GM23338 (cell line): ENCODE measurements around the gene FSD1. TPM values are rescaled to one million over a fixed set of nuclear protein-coding genes. Genes with fewer than 3 reads are reported as not detected.
"Not testable (repeated sequence)": the region's sequence is repeated elsewhere in the genome, so short reads cannot be mapped to it uniquely, and the experiment has no call there.

Experiments used
- ATAC-seq: fragments of 200-7000 bp; cut with Tn5 transposase; 3 replicates; pipeline ENCODE4 v1.9.1; 2020
- DNase-seq: peaks from one replicate; pipeline ENCODE4 v3.0.0-alpha.2; 2015; ENCODE audit warnings: low spot score
- H2AFZ ChIP-seq: fragments of 200-600 bp; sonication (generic); 2 replicates; pipeline ENCODE4 v1.8.0; 2016; ENCODE audit warnings: antibody characterized with exemption, mild to moderate bottlenecking, moderate library complexity
- H3F3A ChIP-seq: fragments of 200-600 bp; sonication (generic); replicated peaks from 2 replicates; pipeline ENCODE4 v1.8.0; 2017; ENCODE audit warnings: antibody characterized with exemption, mixed run types, low read depth
- H3K27ac ChIP-seq: fragments of 200-600 bp; sonication (generic); 2 replicates; pipeline ENCODE4 v1.6.1; 2016; ENCODE audit warnings: low read depth
- H3K27me3 ChIP-seq: fragments of 200-600 bp; sonication (generic); 2 replicates; pipeline ENCODE4 v1.8.0; 2016; ENCODE audit warnings: mild to moderate bottlenecking, mixed run types, moderate library complexity; ENCODE audit not compliant: insufficient read depth
- H3K36me3 ChIP-seq: fragments of 200-600 bp; sonication (generic); 2 replicates; pipeline ENCODE4 v1.8.0; 2016; ENCODE audit warnings: mild to moderate bottlenecking; ENCODE audit not compliant: insufficient read depth
- H3K4me1 ChIP-seq: fragments of 200-600 bp; sonication (generic); 2 replicates; pipeline ENCODE4 v1.8.0; 2016; ENCODE audit warnings: mild to moderate bottlenecking, moderate library complexity; ENCODE audit not compliant: insufficient read depth
- H3K4me2 ChIP-seq: fragments of 200-600 bp; sonication (generic); 2 replicates; pipeline ENCODE4 v1.7.1; 2017; ENCODE audit warnings: mixed run types
- H3K4me3 ChIP-seq: fragments of 200-600 bp; sonication (generic); 2 replicates; pipeline ENCODE4 v1.6.1; 2016; ENCODE audit warnings: mixed run types
- H3K79me2 ChIP-seq: fragments of 200-600 bp; sonication (generic); replicated peaks from 2 replicates; pipeline ENCODE4 v1.8.0; 2017; ENCODE audit warnings: mild to moderate bottlenecking; ENCODE audit not compliant: insufficient read depth
- H3K9me2 ChIP-seq: fragments of 200-600 bp; sonication (generic); 2 replicates; pipeline ENCODE4 v1.8.0; 2017; ENCODE audit not compliant: insufficient read depth
- H4K20me1 ChIP-seq: fragments of 200-600 bp; sonication (generic); replicated peaks from 2 replicates; pipeline ENCODE4 v1.8.0; 2017; ENCODE audit warnings: mild to moderate bottlenecking; ENCODE audit not compliant: insufficient read depth
- H3K27ac Mint-ChIP-seq: 2 replicates; pipeline ENCODE4 v1.8.0; 2020; ENCODE audit warnings: inconsistent platforms, mild to moderate bottlenecking, moderate library complexity, mixed read lengths
- H3K27me3 Mint-ChIP-seq: 3 replicates; pipeline ENCODE4 v1.8.0; 2022; ENCODE audit warnings: low read depth, mild to moderate bottlenecking, moderate library complexity, mixed read lengths, inconsistent platforms; ENCODE audit not compliant: insufficient read depth, poor library complexity
- H3K36me3 Mint-ChIP-seq: 3 replicates; pipeline ENCODE4 v1.8.0; 2021; ENCODE audit warnings: low read depth, mild to moderate bottlenecking, inconsistent platforms, moderate library complexity, mixed read lengths
- H3K4me1 Mint-ChIP-seq: 3 replicates; pipeline ENCODE4 v1.8.0; 2020; ENCODE audit warnings: mild to moderate bottlenecking, inconsistent platforms, mixed read lengths
- H3K4me3 Mint-ChIP-seq: 3 replicates; pipeline ENCODE4 v1.8.0; 2021; ENCODE audit warnings: moderate library complexity, mild to moderate bottlenecking, inconsistent platforms, mixed read lengths
- H3K9me3 Mint-ChIP-seq: 3 replicates; pipeline ENCODE4 v1.8.0; 2020; ENCODE audit warnings: moderate library complexity, mild to moderate bottlenecking, inconsistent platforms, mixed read lengths
- EZH2phosphoT487 ChIP-seq: fragments of 200-600 bp; sonication (generic); IDR thresholded peaks from one replicate; pipeline ENCODE4 v1.8.1; 2018; ENCODE audit warnings: antibody characterized with exemption; ENCODE audit not compliant: unreplicated experiment
- POLR2AphosphoS5 ChIP-seq: IDR thresholded peaks from 2 replicates; pipeline ENCODE4 v1.6.1; 2016; ENCODE audit warnings: antibody characterized with exemption, low read depth
- STAT1 ChIP-seq: IDR thresholded peaks from one replicate; pipeline ENCODE4 v1.6.1; 2016; ENCODE audit warnings: antibody characterized with exemption; ENCODE audit not compliant: unreplicated experiment
- ZNF114 ChIP-seq: fragments of 250-450 bp; sonication (Bioruptor Pico); IDR thresholded peaks from 2 replicates; pipeline ENCODE4 v1.5.0; 2020; ENCODE audit warnings: mild to moderate bottlenecking, moderate library complexity
- ZNF331 ChIP-seq: fragments of 250-450 bp; sonication (Bioruptor Pico); IDR thresholded peaks from 2 replicates; pipeline ENCODE4 v1.5.0; 2020; ENCODE audit warnings: low read depth, mild to moderate bottlenecking, moderate library complexity
- polyA plus RNA-seq: library from polyadenylated mRNA; unstranded; fragments of >200 nt; fragmentation: Nextera tagmentation; extraction: Ambion mirVana; gene quantifications from 2 replicates; pipeline ENCODE4 v1.2.1, GENCODE V29; 2016
- total RNA-seq: library from RNA; depleted of rRNA; stranded (reverse); fragments of >200 nt; shearing (Covaris generic); gene quantifications from 2 replicates; pipeline ENCODE4 v1.2.3, GENCODE V29; 2014
- TF ChIP-seq, protein P1 (sequence below), 2 experiments: fragments of 200-600 bp in 1 of 2; sonication (generic) in 1 of 2; conservative IDR thresholded peaks; 2 replicates each; pipeline versions ENCODE4 v1.5.1 to v1.6.1; 2016 to 2017; ENCODE audit warnings: antibody characterized with exemption in 2 of 2, low read depth in 2 of 2, mild to moderate bottlenecking in 2 of 2, moderate library complexity in 1 of 2

The FSD1 gene
- total and polyA plus RNA-seq, 2 experiments from 2014 or later: 50.7 to 82.9 TPM

DNA sequence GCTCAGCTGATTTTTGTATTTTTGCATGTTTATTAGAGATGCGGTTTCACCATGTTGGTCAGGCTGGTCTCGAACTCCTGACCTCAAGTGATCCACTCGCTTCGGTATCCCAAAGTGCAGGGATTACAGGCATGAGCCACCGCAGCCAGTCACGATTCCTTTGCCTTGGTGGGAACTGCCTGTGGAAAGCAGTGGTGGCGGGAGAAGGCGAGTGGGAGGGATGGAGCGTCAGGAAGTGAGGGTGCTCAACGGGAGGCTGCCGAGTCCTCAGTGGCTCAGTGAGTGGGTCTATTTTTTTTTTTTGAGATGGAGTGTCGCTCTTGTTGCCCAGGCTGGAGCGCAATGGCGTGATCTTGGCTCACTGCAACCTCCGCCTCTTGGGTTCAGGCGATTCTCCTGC, 44.8 kb downstream of the FSD1 start:
- not testable (repeated sequence) for H3K36me3 ChIP-seq, H3K4me3 ChIP-seq, H3K4me1 ChIP-seq, H3K79me2 ChIP-seq, H2AFZ ChIP-seq, H3K4me2 ChIP-seq, ATAC-seq, H3K9me3 Mint-ChIP-seq, H4K20me1 ChIP-seq, DNase-seq, H3K27me3 ChIP-seq, H3K4me1 Mint-ChIP-seq, H3K27ac Mint-ChIP-seq, H3K27ac ChIP-seq, H3K9me2 ChIP-seq, H3K4me3 Mint-ChIP-seq
- peaks cover 16% of the 10 kb centered on the region; the same call in 1 of the 2 replicates for H3F3A ChIP-seq
- Mint-ChIP-seq H3K36me3 (peaks cover 42% of the 10 kb centered on the region), H3K27me3 (peaks cover 11% of the 10 kb centered on the region)

DNA sequence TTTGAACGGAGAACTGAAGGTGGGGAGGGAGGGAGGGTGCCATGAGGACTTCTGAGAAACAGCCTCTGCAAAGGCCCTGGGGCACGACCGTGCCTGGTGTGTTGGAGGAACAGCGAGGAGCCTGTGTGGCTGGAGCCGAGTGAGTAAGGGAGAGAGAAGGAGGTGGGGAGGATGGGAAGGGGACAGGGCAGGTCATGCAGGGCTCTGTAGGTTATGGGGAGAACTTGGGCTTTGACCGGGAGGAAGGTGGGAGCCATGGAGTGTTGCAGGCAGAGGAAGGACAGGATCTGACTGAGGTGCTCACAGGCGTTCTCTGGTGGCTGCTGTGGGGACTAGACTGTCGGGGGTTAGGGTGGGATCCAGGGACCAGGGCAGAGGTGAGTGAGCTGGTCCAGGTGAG, 45.7 kb downstream of the FSD1 start:
- H3K27ac ChIP-seq: no peak overlapping the region
- H3K79me2 ChIP-seq: no peaks in the 10 kb centered on the region
- DNase-seq (no peak), ATAC-seq (no peak)
- TF ChIP-seq, protein P1, sequence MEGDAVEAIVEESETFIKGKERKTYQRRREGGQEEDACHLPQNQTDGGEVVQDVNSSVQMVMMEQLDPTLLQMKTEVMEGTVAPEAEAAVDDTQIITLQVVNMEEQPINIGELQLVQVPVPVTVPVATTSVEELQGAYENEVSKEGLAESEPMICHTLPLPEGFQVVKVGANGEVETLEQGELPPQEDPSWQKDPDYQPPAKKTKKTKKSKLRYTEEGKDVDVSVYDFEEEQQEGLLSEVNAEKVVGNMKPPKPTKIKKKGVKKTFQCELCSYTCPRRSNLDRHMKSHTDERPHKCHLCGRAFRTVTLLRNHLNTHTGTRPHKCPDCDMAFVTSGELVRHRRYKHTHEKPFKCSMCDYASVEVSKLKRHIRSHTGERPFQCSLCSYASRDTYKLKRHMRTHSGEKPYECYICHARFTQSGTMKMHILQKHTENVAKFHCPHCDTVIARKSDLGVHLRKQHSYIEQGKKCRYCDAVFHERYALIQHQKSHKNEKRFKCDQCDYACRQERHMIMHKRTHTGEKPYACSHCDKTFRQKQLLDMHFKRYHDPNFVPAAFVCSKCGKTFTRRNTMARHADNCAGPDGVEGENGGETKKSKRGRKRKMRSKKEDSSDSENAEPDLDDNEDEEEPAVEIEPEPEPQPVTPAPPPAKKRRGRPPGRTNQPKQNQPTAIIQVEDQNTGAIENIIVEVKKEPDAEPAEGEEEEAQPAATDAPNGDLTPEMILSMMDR (conservative IDR thresholded peaks at IDR 0.05; ENCODE audit: low read depth in 2 of 2): 0 out of 4 replicates have a peak, but pooled peaks of 1 of the 2 experiments have one; percentile 2
- TF ChIP-seq POLR2AphosphoS5 (no peak), ZNF114 (CRISPR knock-in tag) (no peak), ZNF331 (no peak), EZH2phosphoT487 (no peak), STAT1 (no peak)
- H3K4me1 ChIP-seq: no peaks in the 10 kb centered on the region
- no peaks in the 10 kb centered on the region for H3K27me3 ChIP-seq
- no peak overlapping the region for H2AFZ ChIP-seq
- no peak overlapping the region for H3K4me3 ChIP-seq
- Mint-ChIP-seq H3K36me3 (peaks cover 42% of the 10 kb centered on the region), H3K27ac (no peak overlapping the region), H3K4me1 (0 out of 3 replicates have a peak, but pooled peaks cover 2% of the 10 kb centered on the region), H3K27me3 (peaks cover 14% of the 10 kb centered on the region), H3K4me3 (no peak overlapping the region), H3K9me3 (no peaks in the 10 kb centered on the region)
- peaks cover 10% of the 10 kb centered on the region for H4K20me1 ChIP-seq
- no peaks in the 10 kb centered on the region; the same call in 1 of the 2 replicates for H3K36me3 ChIP-seq
- no peaks in the 10 kb centered on the region for H3K9me2 ChIP-seq
- H3F3A ChIP-seq: peaks cover 16% of the 10 kb centered on the region; the same call in 1 of the 2 replicates
- no peak overlapping the region for H3K4me2 ChIP-seq

DNA sequence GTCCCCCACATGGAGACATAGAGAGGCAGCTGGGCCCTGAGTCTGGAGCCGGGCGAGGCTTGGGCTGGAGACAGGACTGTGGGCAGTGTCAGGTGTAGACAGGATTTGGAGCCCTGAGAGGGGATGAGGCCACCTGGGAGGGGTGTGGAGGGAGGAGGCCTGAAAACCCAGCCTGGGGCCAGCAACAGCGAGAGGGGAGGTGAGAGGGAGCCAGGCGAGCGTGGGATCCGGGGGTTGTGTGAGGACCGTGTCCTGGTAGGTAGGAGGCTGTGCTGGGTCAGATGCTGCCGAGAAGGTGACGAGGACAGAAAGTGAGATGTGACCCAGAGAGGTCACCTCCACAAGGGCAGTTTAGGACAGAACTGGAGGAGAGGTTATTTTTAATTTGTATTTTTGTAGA, 46.3 kb downstream of the FSD1 start:
- Histone ChIP-seq H3K4me3 (no peak overlapping the region), H3K4me2 (no peak overlapping the region), H3K27ac (no peak overlapping the region), H4K20me1 (peaks cover 10% of the 10 kb centered on the region), H3K9me2 (no peaks in the 10 kb centered on the region), H3F3A (peaks cover 16% of the 10 kb centered on the region; the same call in 1 of the 2 replicates), H3K79me2 (no peaks in the 10 kb centered on the region), H3K4me1 (no peaks in the 10 kb centered on the region), H2AFZ (no peak overlapping the region), H3K27me3 (no peaks in the 10 kb centered on the region), H3K36me3 (no peaks in the 10 kb centered on the region; the same call in 1 of the 2 replicates)
- DNase-seq (no peak), ATAC-seq (no peak)
- H3K27ac Mint-ChIP-seq: no peak overlapping the region
- no peak for TF ChIP-seq EZH2phosphoT487
- H3K4me1 Mint-ChIP-seq: 0 out of 3 replicates have a peak, but pooled peaks cover 2% of the 10 kb centered on the region
- H3K27me3 Mint-ChIP-seq: peaks cover 12% of the 10 kb centered on the region
- no peak overlapping the region for H3K4me3 Mint-ChIP-seq
- peaks cover 38% of the 10 kb centered on the region for H3K36me3 Mint-ChIP-seq
- no peaks in the 10 kb centered on the region for H3K9me3 Mint-ChIP-seq
